Heart right ventricle (tissue), 16 donors: ENCODE measurements around the gene NID2. TPM values are rescaled to one million over a fixed set of nuclear protein-coding genes. Genes with fewer than 3 reads are reported as not detected.

Source experiments
- ATAC-seq, 8 donors: fragments of 200-7000 bp; cut with Tn5 transposase; one replicate each; pipeline ENCODE4 v1.9.1; 2020; ENCODE audit warnings: mild to moderate bottlenecking in 8 of 8, moderate library complexity in 8 of 8, moderate number of reproducible peaks in 1 of 8
- DNase-seq, 2 donors: peaks; one replicate each; pipeline ENCODE4 v3.0.0-alpha.2; 2020
- H3K27ac ChIP-seq, 10 donors: fragments of 200-600 bp; sonication (generic) in 2 of 10; one replicate each; pipeline versions ENCODE4 v1.5.0 to v1.8.0; 2020 to 2022; ENCODE audit warnings: mild to moderate bottlenecking in 3 of 10
- H3K27me3 ChIP-seq, 7 donors: fragments of 200-600 bp; one replicate each; pipeline ENCODE4 v1.8.0; 2021 to 2022; ENCODE audit warnings: mild to moderate bottlenecking in 2 of 7
- H3K36me3 ChIP-seq, 9 donors: fragments of 200-600 bp; sonication (generic) in 1 of 9; one replicate each; pipeline versions ENCODE4 v1.5.0 to v1.8.0; 2020 to 2022; ENCODE audit warnings: mild to moderate bottlenecking in 2 of 9
- H3K4me1 ChIP-seq, 9 donors: fragments of 200-600 bp; sonication (generic) in 1 of 9; one replicate each; pipeline versions ENCODE4 v1.5.0 to v1.8.0; 2020 to 2022; ENCODE audit warnings: mild to moderate bottlenecking in 4 of 9
- H3K4me3 ChIP-seq, 10 donors: fragments of 200-600 bp; sonication (generic) in 2 of 10; one replicate each; pipeline versions ENCODE4 v1.5.0 to v1.8.0; 2020 to 2022; ENCODE audit warnings: mild to moderate bottlenecking in 7 of 10, moderate library complexity in 2 of 10
- H3K9me3 ChIP-seq, 11 donors: fragments of 200-600 bp in 10 of 11; sonication (generic) in 2 of 11; one replicate each; pipeline versions ENCODE4 v1.5.0 to v1.8.0; 2013 to 2022; ENCODE audit warnings: mild to moderate bottlenecking in 2 of 11, control low read depth in 1 of 11, moderate library complexity in 1 of 11
- CTCF ChIP-seq, 9 donors: fragments of 200-600 bp; sonication (generic) in 2 of 9; IDR thresholded peaks; one replicate each; pipeline versions ENCODE4 v1.5.0 to v1.8.0; 2021 to 2022; ENCODE audit warnings: antibody characterized with exemption in 9 of 9, mild to moderate bottlenecking in 5 of 9, moderate library complexity in 1 of 9
- WGBS, 2 donors: extraction: QIAGEN DNeasy Blood & Tissue Kit; methylation state at CpG; one replicate each; pipeline ENCODE4 v1.1.7; 2013; ENCODE audit warnings: inconsistent platforms in 1 of 2; 5-methylcytosine and 5-hydroxymethylcytosine counted together
- intact Hi-C, 10 donors: fragments of 100-400 bp; cut with DNase I; formaldehyde crosslinking; loops; one replicate each; pipeline versions ENCODE4 v1.11.1 to v1.14.2; 2022
- long read RNA-seq, 3 donors: library from polyadenylated mRNA; unstranded; transcript quantifications; one replicate each; pipeline ENCODE4 v2.0.0, GENCODE V29; 2020 to 2021
- polyA plus RNA-seq, 2 donors: library from polyadenylated mRNA; stranded (reverse); fragments of 200-250 nt; gene quantifications; one replicate each; pipeline ENCODE4 v1.2.3, GENCODE V29; 2013
- total RNA-seq, 10 donors: library from RNA; stranded (reverse); fragmentation: NEBNext Ultra II Directional in 3 of 10; extraction: Animal tissue kit (Norgen Biotek cat#: 25700) in 3 of 10; gene quantifications; one replicate each; pipeline versions ENCODE4 v1.2.1 to v1.2.4, GENCODE V29; 2021 to 2023
- donor health status: Arrhythmogenic right ventricular cardiomyopathy.
- donor health status: ischemic (EF 13 %, LVEDD 7.1; RV severe dilation, severe dysfunction).
- donor health status: healthy with polysubstance abuse.
- donor health status: DM: no; HTN: yes; CAD: no.
- donor health status: DM: no; HTN: no; CAD: no.
- donor health status: ischemic (EF 25% LVEDD 6.9; RV normal size, moderate dysfunction).
- donor health status: ischemic (EF 25% LVEDD 5.7; RV mildly dilated, moderate dysfunction).
- donor health status: healthy.
- donor health status: DM: yes; HTN: yes; CAD: no.
- donor health status: Ischemic cardiomyopathy.
- donor health status: ischemic (EF 35%, LVEDD 5.7; RV mildly dilated, moderate dysfunction).
- donor health status: nonischemic (EF 11% LVEDD 7.7; RV severe dilation, severe dysfunction).
- donor health status: DM: yes; HTN: yes; CAD: no.
- donor health status: PGD.
- donor health status: ischemic (EF 29% LVEDD 5.4; RV normal size, mild dysfunction).
- donor health status: nonischemic (EF 23%, LVEDD 6.1; RV moderate dilation, normal function).

Gene NID2
- total RNA-seq: 10 to 100 TPM; 26.6 to 66.0 (median 39.2) TPM
- 10 to 100 TPM; 15.1 to 29.8 TPM for polyA plus RNA-seq
- long read RNA-seq, donor 1, full-length matches to known transcripts: 2 of 33 reads
- long read RNA-seq, donor 1, partial matches to known transcripts: 22 of 33 reads
- long read RNA-seq, donor 1, other reads (novel, unspliced or antisense): 9 of 33 reads
- long read RNA-seq, donor 2, partial matches to known transcripts: 16 of 21 reads
- long read RNA-seq, donor 2, other reads (novel, unspliced or antisense): 3 of 21 reads
- long read RNA-seq, donor 3, full-length matches to known transcripts: 5 of 53 reads
- long read RNA-seq, donor 3, partial matches to known transcripts: 31 of 53 reads
- long read RNA-seq, donor 3, other reads (novel, unspliced or antisense): 17 of 53 reads

DNA sequence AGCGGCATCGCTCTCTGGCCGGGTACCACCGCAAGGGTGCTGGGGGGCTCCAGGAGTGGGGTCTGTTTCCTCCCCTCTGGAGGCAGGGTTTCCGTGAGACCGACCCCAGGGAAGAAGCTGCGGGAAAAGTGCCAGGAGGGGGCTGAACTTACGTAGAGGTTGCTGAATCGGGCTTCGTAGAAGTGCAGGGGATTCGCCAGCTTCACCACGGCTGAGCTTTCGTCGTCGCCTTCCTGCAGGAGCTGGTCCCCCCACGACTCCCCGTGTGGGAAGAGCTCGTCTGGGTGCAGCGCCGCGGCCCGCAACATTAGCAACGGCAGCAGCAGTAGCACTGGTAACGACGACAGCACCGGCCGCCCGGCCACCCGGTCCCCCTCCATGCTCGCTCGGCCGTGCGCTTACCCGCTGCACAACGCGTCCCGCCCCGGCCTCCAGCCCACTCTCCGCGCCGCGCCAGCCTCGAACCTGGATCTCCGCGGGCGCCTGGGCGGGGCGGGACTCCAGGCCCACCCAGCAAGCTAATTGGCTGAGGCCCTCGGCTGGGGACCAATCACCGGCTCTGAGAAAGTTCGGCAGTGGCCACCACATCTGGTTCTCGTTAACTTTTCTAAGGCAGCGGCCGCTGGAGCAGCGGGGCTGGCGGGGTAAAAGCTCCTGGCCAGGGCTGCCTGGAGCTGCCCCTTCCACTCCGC, at the start of gene NID2:
TSS of gene NID2 (minus strand) at position 445 of the 692 bp plus-strand sequence. CDS start at position 380, 65 bp downstream.
- Histone ChIP-seq H3K36me3 (peaks cover 0 to 11% (median 0%) of the 10 kb centered on the region in 9 donors), H3K27ac (peak within 1 kb of the TSS; percentile 67 to 92 (median 90)), H3K27me3 (peaks cover 0 to 54% (median 0%) of the 10 kb centered on the region in 7 donors), H3K4me3 (peak within 1 kb of the TSS; percentile 51 to 96 (median 76)), H3K4me1 (peaks cover 0 to 62% (median 50%) of the 10 kb centered on the region in 9 donors), H3K9me3 (no peaks in the 10 kb centered on the region)
- DNase-seq (peak; percentile 90), ATAC-seq (peak; percentile 93 to 96 (median 94))
- TF ChIP-seq CTCF (IDR thresholded peaks at IDR 0.05): peak in 2 of 9 donors; percentile 14 to 27
- intact Hi-C loops: loop anchor here in 9 of 10 donors (2.0 to 10.0 kb wide), 9 partner anchors 46 to 74 kb away; no protein-coding TSS in a partner anchor
- WGBS, 2 donors: 0 to 1% methylated on average over 56 to 57 of the region's 57 CpGs

- TF ChIP-seq CTCF (IDR thresholded peaks at IDR 0.05): no peak
- peak in 1 of 2 donors; percentile 49 for DNase-seq
- H3K36me3 ChIP-seq: no peaks in the 10 kb centered on the region
- intact Hi-C loops: loop anchor here in 1 of 10 donors (5.0 kb wide), 1 partner anchor 40 kb away; no protein-coding TSS in a partner anchor
- no peak overlapping the region for H3K4me3 ChIP-seq
- H3K9me3 ChIP-seq: no peaks in the 10 kb centered on the region
- peak in 4 of 8 donors; percentile 29 to 79 (median 38) for ATAC-seq
- H3K27me3 ChIP-seq: no peaks in the 10 kb centered on the region
- 65 to 69% methylated on average over 14 of the region's 14 CpGs for WGBS, 2 donors
- no peaks in the 10 kb centered on the region for H3K4me1 ChIP-seq
- H3K27ac ChIP-seq: peak overlapping the region in 1 of 10 donors; percentile 2
These were observed 48.4 kb upstream of the NID2 start for GRCh38 chr14:52117111-52117832.

- no peak for DNase-seq
- intact Hi-C loops: loop anchor here in 1 of 10 donors (5.0 kb wide), 1 partner anchor 38 kb away; no protein-coding TSS in a partner anchor
- ATAC-seq: no peak
- Histone ChIP-seq H3K36me3 (no peaks in the 10 kb centered on the region), H3K27me3 (no peaks in the 10 kb centered on the region), H3K4me3 (no peak overlapping the region), H3K4me1 (no peaks in the 10 kb centered on the region), H3K27ac (no peak overlapping the region), H3K9me3 (no peaks in the 10 kb centered on the region)
- TF ChIP-seq CTCF (IDR thresholded peaks at IDR 0.05): no peak
These were observed 46.4 kb upstream of the NID2 start for GRCh38 chr14:52115286-52115685.
